Measurements from ENCODE around the gene CFLAR. TPM values are rescaled to one million over a fixed set of nuclear protein-coding genes. Genes with fewer than 3 reads are reported as not detected.
"Not testable (repeated sequence)": the region's sequence is repeated elsewhere in the genome, so short reads cannot be mapped to it uniquely, and the experiment has no call there.

Gene CFLAR
- total and polyA plus RNA-seq, 9 of the 15 experiments (the other 6 are each of a cell fraction or from before 2014, with no cell fraction given), result 27.5 to 102 (median 54.0) TPM

- peak; percentile 73 for ATAC-seq
Observed at GRCh38 chr2:201183835-201184234, 67.9 kb downstream of the CFLAR start.

GRCh38 chr2:201184248-201184647 lies 68.3 kb downstream of the CFLAR start:
- not testable (repeated sequence) for BruUV-seq (replicated peaks); H3K9me3 ChIP-seq (replicated peaks; ENCODE audit: control insufficient read depth, insufficient read depth, low read depth, low read length); H2AFZ ChIP-seq (ENCODE audit: low read depth, low read length); H3K27ac ChIP-seq (ENCODE audit: extremely low read depth, low read depth, low read length); H3K27me3 ChIP-seq (ENCODE audit: control insufficient read depth in 2 of 2, insufficient read depth in 2 of 2, low read length in 2 of 2); H3K9me1 ChIP-seq (ENCODE audit: control insufficient read depth, insufficient read depth, low read length); DNase-seq (ENCODE audit: extremely low read depth in 1 of 4, low spot score in 3 of 4); H4K20me1 ChIP-seq (replicated peaks; ENCODE audit: control insufficient read depth, insufficient read depth, low read length); FAIRE-seq
- 3% methylated on average over 6 of the region's 6 CpGs for WGBS (ENCODE audit: insufficient coverage, low coverage, missing lambda C conversion rate)
- intact Hi-C loops (cut with micrococcal nuclease) (loop anchor here (5.0 kb wide), 2 partner anchors 178 to 373 kb away; no protein-coding TSS in a partner anchor), in situ Hi-C loops (cut with MboI) (loop anchor here (25.0 kb wide), 1 partner anchor 472 kb away; no protein-coding TSS in a partner anchor)
- Histone ChIP-seq H3K4me2 (ENCODE audit: insufficient read depth, low read length) (peak overlapping the region; percentile 81), H3K9ac (ENCODE audit: insufficient read depth in 1 of 2, low read depth in 2 of 2, low read length in 2 of 2) (peak overlapping the region; percentile 73 to 84; a peak in 3 of 4 replicates), H3K4me3 (peak overlapping the region; percentile 58), H3K79me2 (ENCODE audit: control insufficient read depth, insufficient read depth, low read length) (peaks cover 46% of the 10 kb centered on the region), H3K4me1 (replicated peaks in 1 of 2; ENCODE audit: control insufficient read depth in 2 of 2, insufficient read depth in 2 of 2, low read length in 2 of 2) (peaks cover 5 to 14% of the 10 kb centered on the region in 2 experiments; a peak in 3 of 5 replicates), H3K36me3 (ENCODE audit: control insufficient read depth, insufficient read depth, low read length) (peaks cover 32% of the 10 kb centered on the region; the same call in 2 of the 3 replicates)
- peak; percentile 29 for ATAC-seq
- CTCF ChIA-PET (ENCODE audit: low intra/inter-chr PET ratio), result interaction anchor here (1.1 kb wide), 1 partner anchor 221 kb away, joined by 3 read pairs; the partner anchor contains the start of gene ORC2
- POLR2A ChIA-PET, result interaction anchor here (2.1 to 2.4 kb wide), 2 partner anchors 48 to 218 kb away, joined by 6 to 18 read pairs; no protein-coding TSS in a partner anchor

More at GRCh38 chr2:201183835-201184234, 67.9 kb downstream of the CFLAR start:
- H3K79me2 ChIP-seq (ENCODE audit: control insufficient read depth, insufficient read depth, low read length), result peaks cover 46% of the 10 kb centered on the region
- H4K20me1 ChIP-seq (replicated peaks; ENCODE audit: control insufficient read depth, insufficient read depth, low read length); FAIRE-seq; H2AFZ ChIP-seq (ENCODE audit: low read depth, low read length); H3K9me3 ChIP-seq (replicated peaks; ENCODE audit: control insufficient read depth, insufficient read depth, low read depth, low read length); H3K27me3 ChIP-seq (ENCODE audit: control insufficient read depth in 2 of 2, insufficient read depth in 2 of 2, low read length in 2 of 2); BruUV-seq (replicated peaks); H3K9me1 ChIP-seq (ENCODE audit: control insufficient read depth, insufficient read depth, low read length): not testable (repeated sequence)
- peak overlapping the region; percentile 84 for H3K27ac ChIP-seq (ENCODE audit: extremely low read depth, low read depth, low read length)
- H3K4me1 ChIP-seq (replicated peaks in 1 of 2; ENCODE audit: control insufficient read depth in 2 of 2, insufficient read depth in 2 of 2, low read length in 2 of 2), result peaks cover 5 to 14% of the 10 kb centered on the region in 2 experiments; a peak in 3 of 5 replicates
- H3K36me3 ChIP-seq (ENCODE audit: control insufficient read depth, insufficient read depth, low read length), result peaks cover 28% of the 10 kb centered on the region; the same call in 2 of the 3 replicates
- in situ Hi-C loops (cut with MboI), result loop anchor here (25.0 kb wide), 1 partner anchor 472 kb away; no protein-coding TSS in a partner anchor
- peak overlapping the region; percentile 58 for H3K4me3 ChIP-seq
- WGBS (ENCODE audit: insufficient coverage, low coverage, missing lambda C conversion rate), result 2% methylated on average over 5 of the region's 5 CpGs
- ChIA-PET POLR2A (interaction anchor here (1.4 to 2.4 kb wide), 3 partner anchors 49 to 294 kb away, joined by 6 to 18 read pairs (median 10); partner anchors contain the start of gene NIF3L1), CTCF (ENCODE audit: low intra/inter-chr PET ratio) (interaction anchor here (1.1 to 1.4 kb wide), 2 partner anchors 49 to 220 kb away, joined by 3 to 5 read pairs; partner anchors contain the start of gene ORC2)
- H3K9ac ChIP-seq (ENCODE audit: insufficient read depth in 1 of 2, low read depth in 2 of 2, low read length in 2 of 2), result peak overlapping the region; percentile 75 to 84; a peak in 3 of 4 replicates
- 0 out of 2 replicates have a peak, but pooled peaks have one; percentile 3 for TF ChIP-seq ZNF395 (CRISPR knock-in tag; IDR thresholded peaks at IDR 0.05)
- intact Hi-C loops (cut with micrococcal nuclease), result loop anchor here (1.0 to 5.0 kb wide), 3 partner anchors 48 to 373 kb away; no protein-coding TSS in a partner anchor
- peak overlapping the region; percentile 81 for H3K4me2 ChIP-seq (ENCODE audit: insufficient read depth, low read length)
- peak in 1 of 4 experiments; percentile 44 for DNase-seq (ENCODE audit: extremely low read depth in 1 of 4, low spot score in 3 of 4)

All from K562 (cell line).